ENCODE measurements around the gene CARMIL3.

CARMIL3 gene

DNA sequence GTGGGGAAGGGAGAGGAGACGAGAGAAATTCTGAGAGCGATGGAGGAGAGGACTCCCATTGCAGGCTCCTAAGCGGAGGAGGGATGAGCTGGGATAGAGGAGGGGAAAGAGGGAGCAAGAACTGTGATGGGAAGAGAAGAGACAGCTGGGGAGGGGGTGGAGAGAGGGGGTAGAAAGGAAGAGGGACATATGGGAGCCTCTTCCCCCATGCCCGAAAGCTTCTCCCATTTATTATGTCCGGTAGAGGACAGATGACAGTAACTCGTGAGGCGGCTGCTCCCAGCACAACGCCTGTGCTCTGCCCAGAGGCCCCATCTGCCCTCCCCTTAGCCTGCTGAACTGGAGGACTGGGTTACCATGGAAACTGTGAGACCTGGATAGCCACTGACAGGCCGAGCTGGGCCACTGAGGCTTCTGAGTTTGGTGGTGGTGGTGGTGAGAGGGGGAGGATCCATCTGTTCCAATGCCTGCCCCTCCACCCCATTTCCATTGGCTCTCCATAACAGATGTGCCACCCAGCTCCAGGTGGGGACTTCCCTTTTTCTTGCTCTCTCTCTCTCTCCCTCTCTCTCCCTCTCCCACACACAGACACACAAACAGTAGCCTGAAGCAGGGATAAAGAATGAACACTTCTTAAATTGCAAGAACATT lies 27.8 kb downstream of the CARMIL3 start:
- DNase-seq (ENCODE audit: low read depth) = no peak

DNA sequence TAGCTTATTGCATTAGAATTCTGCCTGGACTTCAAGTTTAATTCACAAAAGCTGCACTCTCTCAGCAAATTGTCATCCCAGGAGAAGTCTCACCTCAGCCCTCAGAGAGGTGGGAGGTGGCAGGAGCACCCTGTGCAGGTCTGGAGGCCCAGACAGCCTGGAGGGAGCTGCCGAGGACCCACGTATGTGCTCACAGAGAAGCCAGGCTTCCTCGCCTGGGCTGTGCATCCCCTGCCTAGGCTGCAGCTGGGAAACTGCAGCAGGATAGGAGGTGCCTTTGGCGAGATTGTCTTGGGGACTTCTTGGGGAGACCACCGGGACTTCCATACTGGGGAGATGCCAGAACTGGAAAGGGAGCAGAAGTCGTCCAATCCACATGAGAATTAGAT lies 28.3 kb downstream of the CARMIL3 start:
- DNase-seq (ENCODE audit: low read depth) = no peak

DNA sequence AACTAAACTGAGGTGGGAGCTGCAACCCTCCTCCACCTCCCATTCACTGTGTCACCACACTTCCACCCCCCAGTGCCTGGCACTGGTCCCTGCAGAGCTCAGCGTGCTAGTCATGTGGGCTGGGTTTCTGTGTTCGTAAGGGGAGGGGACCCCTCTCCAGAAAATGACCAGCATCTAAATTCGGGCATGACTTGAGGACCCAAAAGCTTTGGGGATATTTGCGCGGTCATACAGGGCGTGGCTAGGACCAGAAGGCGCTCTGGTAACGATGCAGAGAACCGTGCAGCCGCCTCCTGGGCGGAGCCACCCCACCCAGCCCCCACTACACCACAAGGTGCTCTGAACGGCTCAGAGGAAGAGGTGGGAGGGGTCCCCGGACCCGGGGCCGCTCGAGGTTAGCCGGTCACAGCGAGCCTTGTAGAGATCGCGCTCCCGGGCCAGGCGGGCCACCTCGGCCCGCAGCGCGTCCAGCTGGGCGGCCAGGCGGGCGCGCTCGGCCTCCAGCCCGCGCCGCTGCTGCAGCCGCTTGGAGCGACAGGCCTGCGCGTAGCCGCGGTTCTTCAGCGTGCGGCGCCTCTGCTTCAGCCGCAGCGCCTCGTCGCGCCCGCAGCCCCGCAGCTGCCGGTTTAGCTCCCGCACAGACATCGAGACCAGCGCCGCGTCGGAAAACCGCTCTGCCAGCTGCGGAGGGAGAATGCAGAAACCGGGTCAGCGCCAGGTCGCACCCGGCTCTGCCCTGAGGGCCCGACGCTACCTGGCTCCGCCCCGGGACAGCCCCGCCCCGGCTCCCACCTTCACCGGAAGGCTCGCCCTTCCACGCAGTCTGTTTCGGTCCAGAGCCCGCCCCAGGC lies 29.3 kb downstream of the CARMIL3 start:
- DNase-seq (ENCODE audit: low read depth) = peak; percentile 49

DNA sequence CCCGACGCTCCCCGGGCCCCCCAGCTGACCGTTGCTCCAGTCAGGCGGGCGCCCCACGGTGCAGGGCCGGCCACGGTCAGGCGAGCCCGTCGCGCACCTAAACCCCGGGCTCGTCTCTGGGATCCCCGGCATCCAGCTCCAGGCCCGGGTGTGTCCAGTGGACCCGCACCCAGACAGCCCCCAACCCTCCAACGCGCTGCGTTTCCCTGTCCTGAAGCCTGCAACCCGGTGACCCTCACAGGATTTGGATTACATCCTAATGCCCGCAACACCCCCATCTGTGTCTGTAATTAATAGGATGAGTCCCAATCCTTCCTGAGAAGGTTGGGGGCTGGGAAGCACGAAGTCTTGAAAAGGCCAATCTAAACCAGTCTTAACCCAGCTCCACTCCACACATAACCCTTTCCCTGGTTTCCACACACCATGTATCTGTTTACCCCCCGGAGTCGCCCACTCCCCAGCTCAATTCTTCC lies 30.0 kb downstream of the CARMIL3 start:
- no peak for DNase-seq (ENCODE audit: low read depth)

DNA sequence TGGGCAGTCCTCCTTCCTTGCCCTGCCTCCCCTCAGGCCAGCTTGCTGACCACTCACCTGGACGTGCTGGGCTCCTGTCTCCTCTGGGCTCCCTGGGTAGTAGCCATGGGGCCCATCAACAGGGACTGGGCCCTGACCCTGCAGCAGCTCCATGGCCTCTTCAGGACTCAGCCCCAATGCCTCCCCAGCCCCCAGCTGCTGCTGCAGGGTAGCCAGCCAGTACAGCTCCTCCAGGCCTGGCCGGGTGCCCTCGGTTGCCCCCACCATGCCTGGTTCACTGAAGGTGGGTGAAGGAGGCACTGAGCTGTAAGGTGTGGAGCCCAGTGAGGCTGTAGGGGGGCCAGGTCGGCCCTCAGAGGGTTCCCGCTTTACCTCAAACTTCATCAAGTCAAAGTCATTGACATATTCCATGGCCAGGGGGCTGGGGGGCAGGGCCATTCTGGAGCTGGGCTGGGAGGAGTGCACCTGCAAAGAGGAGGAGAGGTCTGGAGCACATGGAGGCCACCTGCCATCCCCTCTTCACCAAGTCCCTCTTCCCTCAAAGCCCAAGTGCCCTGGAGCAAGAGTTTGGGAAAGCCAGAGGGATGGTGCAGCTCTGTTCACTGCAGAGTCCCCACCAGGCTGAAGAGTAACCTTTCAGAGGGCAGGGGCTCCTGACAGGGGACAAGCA lies 30.7 kb downstream of the CARMIL3 start:
- DNase-seq (ENCODE audit: low read depth) = no peak

DNA sequence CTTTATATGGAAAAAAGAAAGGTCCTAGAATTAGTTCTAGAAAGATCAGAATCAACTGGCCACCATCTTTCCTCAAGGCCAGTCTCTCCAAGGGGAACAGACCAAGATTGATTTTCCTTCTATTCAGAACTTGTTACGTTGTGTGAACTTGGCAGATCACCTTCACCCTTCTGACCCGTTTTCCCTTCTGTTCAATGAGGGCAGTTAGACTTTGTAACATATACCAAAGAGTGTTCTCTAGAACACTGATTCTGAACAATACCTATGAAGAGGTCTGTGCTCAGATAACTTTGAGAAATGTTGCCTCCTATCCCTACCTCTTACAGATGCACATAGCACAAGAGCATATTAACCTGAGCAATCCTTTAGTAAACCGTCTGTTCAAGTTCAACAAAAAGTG lies 31.7 kb downstream of the CARMIL3 start:
- no peak for DNase-seq (ENCODE audit: low read depth)

GRCh38 chr14:24084440-24084839 lies 32.6 kb downstream of the CARMIL3 start:
- DNase-seq (ENCODE audit: low read depth) = no peak

DNA sequence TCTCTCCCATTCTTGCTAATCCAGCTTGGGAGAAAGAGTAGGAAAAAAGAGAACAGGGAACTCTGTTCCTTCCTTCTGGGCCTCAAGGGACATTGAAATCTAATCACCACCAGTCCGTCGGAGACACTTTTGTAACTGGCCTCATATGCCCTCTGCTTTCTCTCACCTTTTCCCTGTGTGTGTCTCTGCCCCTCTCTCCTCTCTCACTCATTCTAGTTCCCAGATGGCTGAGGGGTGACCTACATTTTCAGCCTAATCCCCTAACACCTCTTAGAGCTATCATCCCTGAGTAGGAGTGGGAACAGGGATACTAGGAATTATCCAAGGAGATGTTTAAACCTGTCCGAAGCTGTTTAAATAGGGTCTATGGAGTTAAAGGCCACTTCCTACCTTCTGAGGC lies 33.4 kb downstream of the CARMIL3 start:
- no peak for DNase-seq (ENCODE audit: low read depth)

DNA sequence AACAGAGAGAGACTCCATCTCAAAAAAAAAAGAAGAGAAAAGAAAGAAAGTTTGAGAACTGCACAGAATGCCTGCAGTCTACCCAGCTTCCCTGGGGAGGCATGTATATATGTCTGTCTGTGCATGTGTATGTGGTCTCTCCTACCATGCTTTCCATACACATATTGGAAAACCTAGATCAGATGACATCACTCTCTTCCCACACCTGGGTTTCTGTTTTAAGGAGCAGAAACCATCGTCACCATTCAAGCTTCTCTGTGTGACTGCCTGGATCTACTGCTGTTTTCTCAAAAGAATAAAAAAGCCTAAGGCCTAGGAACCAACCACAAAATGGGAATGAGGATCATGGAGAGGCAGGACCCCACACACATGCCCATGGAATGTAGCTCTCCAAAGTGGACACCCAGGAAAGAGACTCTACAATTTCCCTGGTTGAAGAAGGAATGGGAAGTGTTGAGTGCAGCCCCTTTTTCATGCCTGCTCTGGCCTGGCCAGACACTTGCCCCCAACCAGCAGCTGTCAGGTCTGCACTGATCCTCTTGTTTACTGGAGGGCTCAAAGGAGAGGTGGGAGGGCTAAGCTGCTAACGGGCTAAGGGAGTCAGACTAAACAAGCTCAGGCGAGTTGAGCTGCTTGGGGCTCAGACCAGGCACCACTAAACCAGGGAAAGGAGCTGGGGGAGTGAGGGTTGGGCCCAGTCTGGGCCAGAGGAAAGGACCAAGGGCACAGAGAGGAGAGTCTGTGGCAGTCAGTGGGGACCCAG lies 34.6 kb downstream of the CARMIL3 start:
- no peak for DNase-seq (ENCODE audit: low read depth)

DNA sequence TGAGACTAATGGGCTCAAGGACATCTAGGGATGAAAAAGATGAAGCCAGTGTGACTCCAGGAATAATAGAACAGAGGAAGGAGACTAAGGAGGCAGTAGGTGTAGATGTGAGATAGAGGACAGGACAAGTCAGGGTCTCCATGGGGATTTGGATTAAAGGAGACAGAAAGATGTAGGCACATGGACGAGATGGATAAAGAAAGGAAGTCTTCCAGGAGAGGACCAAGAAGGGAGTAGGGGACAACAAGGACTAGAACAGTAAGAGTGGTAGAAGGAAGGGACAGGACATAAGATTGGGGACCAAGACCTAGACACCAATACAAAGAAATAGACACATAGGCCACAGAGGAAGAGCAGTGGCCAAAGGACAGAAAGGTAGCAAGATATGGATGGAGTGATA lies 35.2 kb downstream of the CARMIL3 start:
- DNase-seq (ENCODE audit: low read depth) = no peak

GRCh38 chr14:24088095-24088494 lies 36.3 kb downstream of the CARMIL3 start:
- DNase-seq (ENCODE audit: low read depth) = no peak

GRCh38 chr14:24089890-24090289 lies 38.1 kb downstream of the CARMIL3 start:
- DNase-seq (ENCODE audit: low read depth) = no peak

GRCh38 chr14:24092110-24092504 lies 40.3 kb downstream of the CARMIL3 start:
- no peak for DNase-seq (ENCODE audit: low read depth)

GRCh38 chr14:24092505-24093206 lies 40.8 kb downstream of the CARMIL3 start:
- DNase-seq (ENCODE audit: low read depth) = no peak

DNA sequence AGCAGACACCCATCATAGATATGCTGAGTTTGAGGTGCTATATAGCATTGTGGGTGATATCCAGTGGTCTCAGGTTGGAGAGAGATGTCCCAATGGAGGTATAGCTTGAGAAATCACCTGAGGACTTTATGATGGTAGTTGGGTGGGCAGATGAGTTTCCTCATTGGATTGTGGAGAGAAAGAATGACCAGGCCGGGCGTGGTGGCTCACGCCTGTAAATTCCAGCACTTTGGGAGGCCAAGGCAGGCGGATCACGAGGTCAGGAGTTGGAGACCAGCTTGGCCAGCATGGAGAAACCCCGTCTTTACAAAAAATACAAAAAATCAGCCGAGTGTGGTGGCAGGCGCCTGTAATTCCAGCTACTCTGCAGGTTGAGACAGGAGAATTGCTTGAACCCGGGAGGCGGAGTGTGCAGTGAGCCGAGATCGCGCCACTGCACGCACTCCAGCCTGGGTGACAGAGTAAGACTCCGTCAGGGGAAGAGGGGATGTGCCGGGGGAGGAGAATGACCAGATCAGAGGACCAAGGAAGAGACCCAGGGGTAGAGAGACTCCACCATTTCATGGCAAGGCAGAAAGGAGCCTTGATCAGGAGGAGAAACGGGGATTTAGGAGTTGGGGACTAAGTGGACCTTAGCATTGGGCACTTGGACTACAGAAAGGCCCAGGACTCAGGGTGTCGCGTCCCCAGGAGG lies 41.5 kb downstream of the CARMIL3 start:
- no peak for DNase-seq (ENCODE audit: low read depth)

- DNase-seq (ENCODE audit: low read depth) = peak; percentile 75
Observed at GRCh38 chr14:24093901-24094840, 42.4 kb downstream of the CARMIL3 start, which contains the start of gene PCK2. Gene PCK2, plus strand, starts transcription at chr14:24094311. Its CDS starts 95 bp downstream, at chr14:24094406.

GRCh38 chr14:24094841-24095270 lies 43.0 kb downstream of the CARMIL3 start:
- DNase-seq (ENCODE audit: low read depth) = no peak

DNA sequence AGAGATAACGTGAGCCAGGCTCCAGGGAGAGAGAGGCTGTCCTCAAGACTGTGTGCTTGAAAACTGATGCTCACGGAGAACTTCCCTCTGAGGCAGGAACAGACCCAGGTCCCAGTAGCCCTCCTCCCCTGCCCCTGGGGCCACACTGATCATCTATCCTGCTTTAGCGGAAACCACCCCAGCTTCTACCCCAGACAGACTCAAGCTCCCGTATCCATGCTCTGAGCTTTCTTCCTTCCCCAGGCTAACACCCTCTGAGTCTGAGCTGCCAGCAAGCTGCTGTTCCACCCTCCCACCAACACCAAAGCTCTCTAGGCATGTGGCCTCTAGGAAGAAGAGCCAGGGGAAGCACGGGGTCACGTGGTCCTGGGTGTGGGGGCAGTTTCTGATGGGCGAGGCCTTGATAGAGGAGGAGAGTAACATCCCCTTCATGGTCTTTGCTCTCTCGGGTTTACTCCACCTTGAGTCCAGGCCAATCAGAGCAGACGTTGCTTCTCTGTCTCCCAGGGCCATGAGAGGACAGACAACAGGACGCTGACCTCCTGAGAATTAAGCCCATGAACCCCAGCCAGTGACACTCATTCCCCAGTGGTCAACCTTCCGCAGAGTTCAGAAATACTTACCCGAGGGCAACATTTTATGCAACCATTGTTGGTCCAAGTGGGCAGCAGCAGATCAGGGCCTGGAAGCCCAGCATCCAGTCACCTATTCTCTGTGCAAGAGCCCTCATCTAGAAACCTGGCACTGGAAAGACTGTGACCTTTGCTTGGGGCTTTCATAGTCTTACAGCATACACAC lies 43.7 kb downstream of the CARMIL3 start:
- DNase-seq (ENCODE audit: low read depth) = no peak

Measured in stimulated activated CD8-positive, alpha-beta memory T cell treated with anti-CD3 and anti-CD28 coated beads, Interleukin-12 subunit alpha, Interleukin-12 subunit beta, amount 100 ng/mL, for 4 hours (primary cell).